Measurements from ENCODE around the gene SARM1.

SARM1 gene

GRCh38 chr17:28412099-28412498 lies 40.6 kb downstream of the SARM1 start:
- Histone ChIP-seq H3K27me3 (replicated peaks; ENCODE audit: insufficient read depth, low read length) (no peaks in the 10 kb centered on the region), H3K9me3 (replicated peaks; ENCODE audit: insufficient read depth, low read length) (no peaks in the 10 kb centered on the region), H3K36me3 (replicated peaks; ENCODE audit: insufficient read depth, low read length) (no peaks in the 10 kb centered on the region), H3K9ac (ENCODE audit: low read length) (no peak overlapping the region), H2AFZ (ENCODE audit: low read length) (no peak overlapping the region), H3K27ac (ENCODE audit: low read length) (no peak overlapping the region), H4K20me1 (ENCODE audit: insufficient read depth, low read length) (no peaks in the 10 kb centered on the region), H3K79me2 (ENCODE audit: low read length) (no peaks in the 10 kb centered on the region), H3K9me2 (replicated peaks; ENCODE audit: insufficient read depth, low read length) (no peaks in the 10 kb centered on the region), H3F3A (ENCODE audit: insufficient read depth, low read length) (no peaks in the 10 kb centered on the region), H3K4me2 (ENCODE audit: low read depth, low read length) (no peak overlapping the region), H3K4me1 (ENCODE audit: low read length) (no peaks in the 10 kb centered on the region), H3K4me3 (ENCODE audit: low read length) (no peak overlapping the region)
- TF ChIP-seq EZH2phosphoT487 (IDR thresholded peaks at IDR 0.05; ENCODE audit: low read length) (no peak), CTCF (IDR thresholded peaks at IDR 0.05; ENCODE audit: low read length) (no peak), EZH2 (optimal IDR thresholded peaks at IDR 0.05; ENCODE audit: low read depth, low read length) (no peak)
- no peak for DNase-seq

GRCh38 chr17:28413804-28414203 lies 42.3 kb downstream of the SARM1 start:
- Histone ChIP-seq H3K27me3 (replicated peaks; ENCODE audit: insufficient read depth, low read length) (no peaks in the 10 kb centered on the region), H4K20me1 (ENCODE audit: insufficient read depth, low read length) (no peaks in the 10 kb centered on the region), H3K4me2 (ENCODE audit: low read depth, low read length) (no peak overlapping the region), H3K79me2 (ENCODE audit: low read length) (no peaks in the 10 kb centered on the region), H3K9me3 (replicated peaks; ENCODE audit: insufficient read depth, low read length) (no peaks in the 10 kb centered on the region), H3K27ac (ENCODE audit: low read length) (no peak overlapping the region), H3K4me3 (ENCODE audit: low read length) (no peak overlapping the region), H3K36me3 (replicated peaks; ENCODE audit: insufficient read depth, low read length) (no peaks in the 10 kb centered on the region), H3K9ac (ENCODE audit: low read length) (no peak overlapping the region), H3K4me1 (ENCODE audit: low read length) (no peaks in the 10 kb centered on the region), H3F3A (ENCODE audit: insufficient read depth, low read length) (no peaks in the 10 kb centered on the region), H3K9me2 (replicated peaks; ENCODE audit: insufficient read depth, low read length) (no peaks in the 10 kb centered on the region), H2AFZ (ENCODE audit: low read length) (no peak overlapping the region)
- TF ChIP-seq EZH2phosphoT487 (IDR thresholded peaks at IDR 0.05; ENCODE audit: low read length) (no peak), EZH2 (optimal IDR thresholded peaks at IDR 0.05; ENCODE audit: low read depth, low read length) (no peak), CTCF (IDR thresholded peaks at IDR 0.05; ENCODE audit: low read length) (no peak)
- no peak for DNase-seq

- no peak for TF ChIP-seq EZH2phosphoT487 (IDR thresholded peaks at IDR 0.05; ENCODE audit: low read length)
- no peak for TF ChIP-seq EZH2 (optimal IDR thresholded peaks at IDR 0.05; ENCODE audit: low read depth, low read length)
- no peak for TF ChIP-seq CTCF (IDR thresholded peaks at IDR 0.05; ENCODE audit: low read length)
- no peak overlapping the region for H3K4me2 ChIP-seq (ENCODE audit: low read depth, low read length)
These were observed 44.4 kb downstream of the SARM1 start for GRCh38 chr17:28415886-28416285.

More at GRCh38 chr17:28415886-28416285, 44.4 kb downstream of the SARM1 start:
- H3K4me1 ChIP-seq (ENCODE audit: low read length), result no peaks in the 10 kb centered on the region
- no peaks in the 10 kb centered on the region for H3K36me3 ChIP-seq (replicated peaks; ENCODE audit: insufficient read depth, low read length)
- H3F3A ChIP-seq (ENCODE audit: insufficient read depth, low read length), result no peaks in the 10 kb centered on the region
- H3K9me2 ChIP-seq (replicated peaks; ENCODE audit: insufficient read depth, low read length), result no peaks in the 10 kb centered on the region
- H2AFZ ChIP-seq (ENCODE audit: low read length), result no peak overlapping the region
- no peaks in the 10 kb centered on the region for H3K27me3 ChIP-seq (replicated peaks; ENCODE audit: insufficient read depth, low read length)
- H3K9ac ChIP-seq (ENCODE audit: low read length), result no peak overlapping the region
- no peaks in the 10 kb centered on the region for H4K20me1 ChIP-seq (ENCODE audit: insufficient read depth, low read length)
- DNase-seq, result no peak
- no peak overlapping the region for H3K4me3 ChIP-seq (ENCODE audit: low read length)
- H3K27ac ChIP-seq (ENCODE audit: low read length), result no peak overlapping the region
- no peaks in the 10 kb centered on the region for H3K79me2 ChIP-seq (ENCODE audit: low read length)
- no peaks in the 10 kb centered on the region for H3K9me3 ChIP-seq (replicated peaks; ENCODE audit: insufficient read depth, low read length)
